Thymus (tissue), 11 donors: ENCODE data around the gene GIT2. TPM values are rescaled to one million over a fixed set of nuclear protein-coding genes. Genes with fewer than 3 reads are reported as not detected.

Experiments
- DNase-seq, 9 donors: peaks; one replicate each; pipeline ENCODE4 v3.0.0-alpha.2; 2013; ENCODE audit warnings: low spot score in 9 of 9, low read depth in 6 of 9, missing footprints in 1 of 9
- H3K27ac ChIP-seq, 2 donors: one replicate each; pipeline ENCODE4 v1.5.1; 2013; ENCODE audit warnings: control low read depth in 1 of 2, low read depth in 1 of 2, low read length in 1 of 2, mild to moderate bottlenecking in 1 of 2, moderate library complexity in 1 of 2
- H3K27me3 ChIP-seq, 2 donors: one replicate each; pipeline ENCODE4 v1.5.1; 2013; ENCODE audit warnings: low read length in 1 of 2; ENCODE audit not compliant: control insufficient read depth in 2 of 2, insufficient read depth in 1 of 2
- H3K36me3 ChIP-seq, 2 donors: one replicate each; pipeline ENCODE4 v1.5.1; 2013; ENCODE audit warnings: low read length in 1 of 2, mild to moderate bottlenecking in 1 of 2, moderate library complexity in 1 of 2; ENCODE audit not compliant: control insufficient read depth in 2 of 2, insufficient read depth in 2 of 2
- H3K4me1 ChIP-seq, 2 donors: one replicate each; pipeline ENCODE4 v1.5.1; 2013; ENCODE audit warnings: low read length in 2 of 2; ENCODE audit not compliant: control insufficient read depth in 2 of 2, insufficient read depth in 2 of 2
- H3K4me3 ChIP-seq, 2 donors: one replicate each; pipeline ENCODE4 v1.5.1; 2013; ENCODE audit warnings: low read length in 2 of 2, control low read depth in 1 of 2, mild to moderate bottlenecking in 1 of 2
- H3K9me3 ChIP-seq, 2 donors: one replicate each; pipeline ENCODE4 v1.5.1; 2013; ENCODE audit warnings: low read length in 1 of 2, mild to moderate bottlenecking in 1 of 2; ENCODE audit not compliant: control insufficient read depth in 2 of 2, insufficient read depth in 1 of 2
- WGBS: extraction: QIAGEN DNeasy Blood & Tissue Kit; methylation state at CpG from one replicate; pipeline ENCODE4 v1.1.7; 2013; 5-methylcytosine and 5-hydroxymethylcytosine counted together
- polyA plus RNA-seq: library from polyadenylated mRNA; stranded (reverse); fragments of 200-250 nt; gene quantifications from one replicate; pipeline ENCODE4 v1.2.3, GENCODE V29; 2013
- total RNA-seq: library from RNA; stranded (reverse); fragments of 120-200 nt; gene quantifications from one replicate; pipeline ENCODE4 v1.2.4, GENCODE V29; 2013
- donor health status: healthy.

Gene GIT2
- total and polyA plus RNA-seq, 2 donors, result 37.6 to 41.9 TPM

DNA sequence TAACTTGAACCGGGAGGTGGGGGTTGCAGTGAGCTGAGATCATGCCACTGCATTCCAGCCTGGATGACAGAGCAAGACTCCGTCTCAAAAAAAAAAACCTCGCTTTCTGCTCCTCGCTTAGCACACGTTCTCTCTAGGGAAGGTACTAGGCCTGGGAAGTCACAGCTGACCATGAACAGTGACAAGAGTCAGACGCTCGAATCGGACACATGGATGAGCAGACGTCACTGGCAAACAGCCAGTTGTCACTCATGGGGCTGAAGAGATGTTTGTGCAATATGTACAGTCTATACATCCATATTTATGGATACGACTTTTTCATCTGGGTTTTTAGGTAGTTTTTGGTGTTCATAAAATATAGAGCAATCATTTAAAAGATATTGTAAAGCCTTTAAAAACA, 76.7 kb downstream of the GIT2 start:
- no peak overlapping the region for H3K4me3 ChIP-seq
- WGBS, result 95% methylated on average over 10 of the region's 10 CpGs
- H3K4me1 ChIP-seq, result no peaks in the 10 kb centered on the region
- H3K27ac ChIP-seq, result no peak overlapping the region
- no peak for DNase-seq
- no peaks in the 10 kb centered on the region for H3K27me3 ChIP-seq
- no peaks in the 10 kb centered on the region for H3K9me3 ChIP-seq
- H3K36me3 ChIP-seq, result peaks cover 59 to 75% of the 10 kb centered on the region in 2 donors

DNA sequence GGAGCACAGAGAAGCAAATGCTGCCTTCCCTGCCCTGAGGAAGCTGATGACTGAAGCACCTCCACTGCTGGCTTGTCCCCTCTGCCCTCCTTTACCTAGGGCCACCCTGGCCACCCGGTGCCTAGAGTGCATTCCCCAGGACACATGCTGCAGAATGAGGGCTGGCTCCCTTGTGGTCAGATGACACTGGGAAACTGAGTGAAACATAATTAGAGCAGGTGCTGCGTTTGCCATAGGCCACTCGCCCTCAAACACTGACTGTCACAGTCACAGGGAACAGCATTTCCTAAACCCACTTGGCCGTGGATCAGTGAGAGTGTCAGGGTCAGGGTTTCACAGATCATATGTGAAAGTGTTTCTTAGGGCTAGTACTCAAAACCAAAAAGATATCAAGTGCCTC, 80.1 kb downstream of the GIT2 start:
- H3K4me1 ChIP-seq, result no peaks in the 10 kb centered on the region
- no peak overlapping the region for H3K4me3 ChIP-seq
- H3K9me3 ChIP-seq, result no peaks in the 10 kb centered on the region
- H3K36me3 ChIP-seq, result peaks cover 72 to 74% of the 10 kb centered on the region in 2 donors
- DNase-seq, result no peak
- WGBS, result 97% methylated on average over 4 of the region's 4 CpGs
- no peaks in the 10 kb centered on the region for H3K27me3 ChIP-seq
- H3K27ac ChIP-seq, result no peak overlapping the region

DNA sequence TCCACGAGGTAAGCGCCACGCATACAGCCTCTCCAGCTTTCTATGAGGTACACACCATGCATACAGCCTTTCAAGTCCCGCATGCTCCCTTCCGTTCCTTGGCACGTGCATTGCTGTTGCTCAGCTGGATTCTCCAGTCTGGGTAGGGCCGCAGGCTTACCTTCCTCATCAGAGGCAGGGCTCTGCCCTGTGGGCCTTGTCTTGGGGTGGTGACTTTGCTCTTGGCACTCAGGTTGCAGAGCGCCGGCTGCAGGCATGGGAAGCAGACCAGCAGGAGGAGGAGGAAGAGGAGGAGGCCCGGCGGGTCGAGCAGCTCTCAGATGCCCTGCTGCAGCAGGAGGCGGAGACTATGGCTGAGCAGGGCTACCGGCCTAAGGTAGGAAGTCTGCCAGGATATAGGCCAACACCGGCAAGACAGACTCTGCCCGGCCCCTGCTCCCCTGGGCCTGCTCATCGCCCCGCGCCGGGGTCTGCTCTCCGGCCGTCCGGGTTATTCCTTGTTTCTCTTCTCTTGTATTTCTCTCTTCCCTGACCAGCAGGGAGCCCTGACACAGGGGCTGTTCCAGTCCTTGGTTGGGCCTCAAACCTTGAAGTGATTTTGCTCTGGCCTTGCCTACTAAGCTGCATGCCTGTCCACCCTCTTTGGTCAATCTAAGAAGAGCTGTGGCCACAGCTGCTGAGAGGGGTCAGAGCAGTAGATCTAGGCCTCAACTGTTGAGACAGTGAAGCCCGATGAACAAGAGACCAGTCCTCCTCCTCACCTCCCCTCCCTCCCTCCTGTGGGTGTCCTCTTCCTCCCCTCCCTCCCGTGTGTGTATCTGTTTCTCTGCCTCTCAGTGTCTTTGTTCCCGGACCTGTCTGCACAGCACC, 80.8 kb downstream of the GIT2 start:
- no peak for DNase-seq
- no peaks in the 10 kb centered on the region for H3K4me1 ChIP-seq
- no peak overlapping the region for H3K4me3 ChIP-seq
- WGBS, result 96% methylated on average over 26 of the region's 26 CpGs
- H3K36me3 ChIP-seq, result peaks cover 73 to 74% of the 10 kb centered on the region in 2 donors
- H3K9me3 ChIP-seq, result no peaks in the 10 kb centered on the region
- no peak overlapping the region for H3K27ac ChIP-seq
- H3K27me3 ChIP-seq, result no peaks in the 10 kb centered on the region

DNA sequence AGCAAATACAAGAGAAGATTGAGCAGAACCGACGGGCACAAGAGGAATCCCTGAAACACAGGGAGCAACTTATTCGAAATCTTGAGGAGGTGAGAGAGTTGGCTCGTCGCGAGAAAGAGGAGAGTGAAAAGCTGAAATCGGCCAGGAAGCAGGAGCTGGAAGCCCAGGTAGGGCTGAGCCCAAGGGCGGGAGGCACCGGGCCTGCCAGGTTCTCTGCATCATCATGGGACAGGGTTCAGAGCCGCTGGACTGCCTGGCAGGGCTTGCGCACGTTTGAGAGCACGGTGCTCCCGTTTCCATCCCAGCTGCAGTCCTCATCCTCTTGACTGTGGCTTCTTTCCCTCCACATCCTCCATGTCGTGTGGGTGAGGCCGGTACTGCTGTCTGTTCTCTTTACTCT, 81.7 kb downstream of the GIT2 start:
- no peak overlapping the region for H3K4me3 ChIP-seq
- 98% methylated on average over 16 of the region's 16 CpGs for WGBS
- no peaks in the 10 kb centered on the region for H3K9me3 ChIP-seq
- H3K36me3 ChIP-seq, result peaks cover 69 to 73% of the 10 kb centered on the region in 2 donors
- no peaks in the 10 kb centered on the region for H3K4me1 ChIP-seq
- no peak overlapping the region for H3K27ac ChIP-seq
- no peaks in the 10 kb centered on the region for H3K27me3 ChIP-seq
- DNase-seq, result no peak

DNA sequence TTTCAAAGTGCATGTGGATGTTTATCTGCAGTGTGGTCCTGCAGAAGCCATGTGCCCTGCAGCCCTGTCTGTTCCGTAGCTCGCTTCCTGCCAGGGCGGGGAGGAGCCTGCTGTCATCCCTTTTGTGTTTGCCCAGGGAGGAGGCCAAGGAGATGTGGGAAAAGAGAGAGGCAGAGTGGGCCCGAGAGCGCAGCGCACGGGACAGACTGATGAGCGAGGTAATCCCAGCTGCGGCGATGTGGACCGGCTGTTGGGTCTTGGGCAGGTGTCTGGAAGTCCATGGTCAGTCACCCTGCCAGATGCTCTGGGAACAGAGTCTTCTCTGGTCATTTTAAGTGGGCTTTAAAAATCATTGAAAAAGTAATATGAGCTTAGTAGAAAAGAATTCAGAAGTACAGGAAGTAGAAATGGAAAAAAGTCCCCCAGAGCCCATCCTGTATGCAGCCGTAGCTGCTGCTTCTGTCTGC, 83.3 kb downstream of the GIT2 start:
- Histone ChIP-seq H3K4me1 (no peaks in the 10 kb centered on the region), H3K9me3 (no peaks in the 10 kb centered on the region), H3K27me3 (no peaks in the 10 kb centered on the region), H3K36me3 (peaks cover 74 to 76% of the 10 kb centered on the region in 2 donors), H3K4me3 (no peak overlapping the region), H3K27ac (no peak overlapping the region)
- DNase-seq, result no peak
- WGBS, result 97% methylated on average over 12 of the region's 12 CpGs

DNA sequence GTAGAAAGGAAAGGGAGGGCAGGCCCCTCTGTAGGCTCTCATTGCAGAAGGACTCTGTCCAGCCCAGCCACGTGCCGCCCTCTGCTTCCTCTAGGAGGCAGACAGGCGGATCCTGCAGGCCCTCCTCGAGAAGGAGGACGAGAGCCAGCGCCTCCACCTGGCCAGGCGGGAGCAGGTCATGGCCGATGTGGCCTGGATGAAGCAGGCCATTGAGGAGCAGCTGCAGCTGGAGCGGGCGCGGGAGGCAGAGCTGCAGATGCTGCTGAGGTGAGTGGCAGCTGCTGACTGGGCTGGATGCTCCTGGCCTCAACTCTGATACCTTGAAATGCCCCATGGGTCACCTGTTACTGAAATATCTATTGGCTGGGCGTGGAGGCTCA, 85.2 kb downstream of the GIT2 start:
- H3K4me3 ChIP-seq, result no peak overlapping the region
- H3K9me3 ChIP-seq, result no peaks in the 10 kb centered on the region
- H3K27ac ChIP-seq, result no peak overlapping the region
- no peaks in the 10 kb centered on the region for H3K27me3 ChIP-seq
- H3K4me1 ChIP-seq, result no peaks in the 10 kb centered on the region
- 95% methylated on average over 12 of the region's 12 CpGs for WGBS
- DNase-seq, result no peak
- H3K36me3 ChIP-seq, result peaks cover 75 to 80% of the 10 kb centered on the region in 2 donors

DNA sequence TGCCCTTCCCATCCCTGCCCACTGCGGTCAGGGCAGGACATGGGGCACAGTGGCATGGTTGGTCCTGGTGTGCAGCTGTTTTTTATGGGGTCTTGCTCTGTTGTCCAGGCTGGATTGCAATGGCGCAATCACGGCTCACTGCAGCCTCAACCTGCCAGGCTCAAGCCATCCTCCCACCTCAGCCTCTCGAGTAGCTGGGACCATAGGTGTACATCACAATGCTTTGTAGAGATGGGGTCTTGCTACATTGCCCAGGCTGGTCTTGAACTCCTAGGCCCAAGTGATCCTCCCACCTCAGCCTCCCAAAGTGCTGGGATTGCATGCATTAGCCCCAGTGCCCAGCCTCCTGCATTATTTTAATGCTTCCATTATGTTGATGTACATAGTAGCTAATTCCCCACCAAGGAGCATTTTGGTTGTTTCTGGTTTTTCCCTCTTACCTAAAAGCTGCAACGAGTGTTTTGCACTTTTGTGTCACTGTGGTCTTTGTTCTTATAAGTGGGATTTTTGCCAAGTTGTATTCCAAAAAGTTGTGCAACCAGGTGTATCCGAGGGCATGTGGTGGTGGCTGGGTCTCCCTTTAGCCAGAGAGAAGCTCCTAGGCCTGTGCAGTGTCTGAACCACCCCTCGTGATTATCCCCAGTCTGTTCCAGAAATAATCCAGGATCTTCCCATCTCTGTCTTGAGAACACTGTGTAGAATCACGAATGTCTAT, 85.8 kb downstream of the GIT2 start:
- WGBS, result 97% methylated on average over 8 of the region's 8 CpGs
- Histone ChIP-seq H3K27me3 (no peaks in the 10 kb centered on the region), H3K4me1 (no peaks in the 10 kb centered on the region), H3K4me3 (no peak overlapping the region), H3K27ac (no peak overlapping the region), H3K9me3 (no peaks in the 10 kb centered on the region), H3K36me3 (peaks cover 75 to 80% of the 10 kb centered on the region in 2 donors)
- no peak for DNase-seq

DNA sequence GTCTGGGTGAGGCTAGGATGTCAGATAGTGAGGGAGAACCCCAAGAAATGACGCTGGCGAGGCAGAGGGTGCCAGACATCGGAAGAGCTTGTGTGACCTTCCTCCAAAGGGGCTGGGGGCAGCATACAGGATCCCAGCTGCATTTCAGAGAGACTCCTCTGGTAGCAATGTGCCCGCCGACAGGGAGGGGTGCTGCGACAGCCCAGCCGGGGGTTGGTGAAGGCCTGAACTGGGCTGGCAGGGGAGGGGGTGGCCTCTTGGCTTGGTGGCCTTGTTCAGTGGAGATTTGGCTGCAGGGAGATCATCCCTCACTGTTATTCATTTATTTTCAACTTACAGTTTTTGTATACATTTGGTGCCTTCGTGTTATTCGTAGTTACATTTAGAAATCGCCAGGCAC, 90.9 kb downstream of the GIT2 start:
- Histone ChIP-seq H3K9me3 (no peaks in the 10 kb centered on the region), H3K4me1 (peaks cover 5 to 7% of the 10 kb centered on the region in 2 donors), H3K27me3 (no peaks in the 10 kb centered on the region), H3K27ac (no peak overlapping the region), H3K36me3 (peaks cover 67 to 69% of the 10 kb centered on the region in 2 donors), H3K4me3 (no peak overlapping the region)
- 99% methylated on average over 10 of the region's 10 CpGs for WGBS
- DNase-seq, result no peak

DNA sequence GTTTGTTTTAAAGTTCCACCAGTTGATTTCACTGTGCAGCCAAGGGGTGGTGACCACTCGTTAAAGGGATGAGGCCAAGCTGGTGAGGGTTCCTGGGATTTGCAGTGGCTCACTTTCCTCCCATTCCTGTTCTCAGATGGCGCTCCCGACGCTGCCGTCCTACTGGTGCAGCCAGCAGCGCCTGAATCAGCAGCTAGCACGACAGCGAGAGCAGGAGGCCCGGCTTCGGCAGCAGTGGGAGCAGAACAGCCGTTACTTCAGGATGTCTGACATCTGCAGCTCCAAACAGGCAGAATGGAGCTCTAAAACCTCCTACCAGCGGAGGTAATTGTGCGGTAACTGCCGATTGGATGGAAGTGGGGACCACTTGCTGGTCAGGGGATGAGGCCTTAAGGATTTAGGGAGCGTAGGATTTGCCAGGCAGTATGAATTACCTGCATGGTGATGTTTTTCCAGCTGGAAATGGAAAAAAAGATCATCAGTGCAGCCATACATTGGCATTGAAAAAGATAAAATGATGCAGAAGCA, 93.2 kb downstream of the GIT2 start:
- H3K4me3 ChIP-seq, result no peak overlapping the region
- 93% methylated on average over 15 of the region's 15 CpGs for WGBS
- peaks cover 7 to 11% of the 10 kb centered on the region in 2 donors for H3K4me1 ChIP-seq
- H3K27ac ChIP-seq, result no peak overlapping the region
- no peak for DNase-seq
- H3K9me3 ChIP-seq, result no peaks in the 10 kb centered on the region
- H3K36me3 ChIP-seq, result peaks cover 52 to 53% of the 10 kb centered on the region in 2 donors
- no peaks in the 10 kb centered on the region for H3K27me3 ChIP-seq
